Liver (tissue), 3 donors: ENCODE data around the gene OR8D1.

Experiments used
- EGR1 ChIP-seq, 2 donors: IDR thresholded peaks; 2 replicates each; pipeline ENCODE4 v1.6.1; 2016 to 2018; ENCODE audit warnings: antibody characterized with exemption in 2 of 2, low read depth in 2 of 2
- GABPA ChIP-seq, 2 donors: IDR thresholded peaks in 1 of 2; conservative IDR thresholded peaks in 1 of 2; 2 replicates each; pipeline ENCODE4 v1.6.1; 2016; ENCODE audit warnings: antibody characterized with exemption in 2 of 2, mild to moderate bottlenecking in 1 of 2, moderate library complexity in 1 of 2
- HNF4G ChIP-seq: IDR thresholded peaks from 2 replicates; pipeline ENCODE4 v1.6.1; 2016; ENCODE audit warnings: antibody characterized with exemption
- JUND ChIP-seq, 2 donors: IDR thresholded peaks; 2 replicates each; pipeline ENCODE4 v1.6.1; 2016; ENCODE audit warnings: antibody characterized with exemption in 2 of 2
- RXRA ChIP-seq, 2 donors: IDR thresholded peaks; 2 replicates each; pipeline ENCODE4 v1.6.1; 2017 to 2018; ENCODE audit warnings: antibody characterized with exemption in 2 of 2, mild to moderate bottlenecking in 1 of 2
- SP1 ChIP-seq: IDR thresholded peaks from 2 replicates; pipeline ENCODE4 v1.6.1; 2018; ENCODE audit warnings: antibody characterized with exemption, mild to moderate bottlenecking
- TAF1 ChIP-seq: conservative IDR thresholded peaks from 2 replicates; pipeline ENCODE4 v1.6.1; 2016; ENCODE audit warnings: antibody characterized with exemption, mild to moderate bottlenecking
- YY1 ChIP-seq: IDR thresholded peaks from 2 replicates; pipeline ENCODE4 v1.6.1; 2016; ENCODE audit warnings: antibody characterized with exemption, mild to moderate bottlenecking
- TF ChIP-seq, protein P1 (sequence below): IDR thresholded peaks from 2 replicates; pipeline ENCODE4 v1.6.1; 2016; ENCODE audit warnings: antibody characterized with exemption
- TF ChIP-seq, protein P2 (sequence below): IDR thresholded peaks from 2 replicates; pipeline ENCODE4 v1.6.1; 2016; ENCODE audit warnings: antibody characterized with exemption
- TF ChIP-seq, protein P3 (sequence below): fragments of 150-350 bp; IDR thresholded peaks from 2 replicates; pipeline ENCODE4 v1.5.1; 2017; ENCODE audit warnings: improper control_type of control experiment, low read depth, low read length; ENCODE audit not compliant: missing input control
- donor health status: healthy.
- donor health status: healthy.

DNA sequence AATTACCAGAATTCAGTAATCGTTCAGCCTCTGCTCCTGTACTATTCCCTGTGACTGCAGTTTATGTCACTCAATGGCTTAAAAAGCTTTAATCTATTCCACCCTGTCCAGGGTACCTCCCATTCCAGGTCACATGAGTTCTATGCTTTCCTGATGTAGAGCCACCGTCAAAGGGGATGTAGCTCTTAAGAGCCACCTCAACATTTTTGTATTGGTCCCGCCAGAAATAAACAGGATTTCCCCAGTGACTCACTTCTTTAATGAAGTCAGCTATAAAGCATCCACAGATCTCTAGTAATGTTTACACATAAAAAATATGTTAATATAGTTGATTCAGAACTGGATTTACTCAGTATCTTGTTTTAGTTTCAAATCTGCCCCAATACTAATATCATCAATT is 1.3 kb upstream of the OR8D1 start:
- TF ChIP-seq, protein P1, sequence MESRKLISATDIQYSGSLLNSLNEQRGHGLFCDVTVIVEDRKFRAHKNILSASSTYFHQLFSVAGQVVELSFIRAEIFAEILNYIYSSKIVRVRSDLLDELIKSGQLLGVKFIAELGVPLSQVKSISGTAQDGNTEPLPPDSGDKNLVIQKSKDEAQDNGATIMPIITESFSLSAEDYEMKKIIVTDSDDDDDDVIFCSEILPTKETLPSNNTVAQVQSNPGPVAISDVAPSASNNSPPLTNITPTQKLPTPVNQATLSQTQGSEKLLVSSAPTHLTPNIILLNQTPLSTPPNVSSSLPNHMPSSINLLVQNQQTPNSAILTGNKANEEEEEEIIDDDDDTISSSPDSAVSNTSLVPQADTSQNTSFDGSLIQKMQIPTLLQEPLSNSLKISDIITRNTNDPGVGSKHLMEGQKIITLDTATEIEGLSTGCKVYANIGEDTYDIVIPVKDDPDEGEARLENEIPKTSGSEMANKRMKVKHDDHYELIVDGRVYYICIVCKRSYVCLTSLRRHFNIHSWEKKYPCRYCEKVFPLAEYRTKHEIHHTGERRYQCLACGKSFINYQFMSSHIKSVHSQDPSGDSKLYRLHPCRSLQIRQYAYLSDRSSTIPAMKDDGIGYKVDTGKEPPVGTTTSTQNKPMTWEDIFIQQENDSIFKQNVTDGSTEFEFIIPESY: no peak
- no peak for TF ChIP-seq EGR1 (IDR thresholded peaks at IDR 0.05; ENCODE audit: low read depth in 2 of 2)
- TF ChIP-seq SP1: no peak
- no peak for TF ChIP-seq HNF4G
- TF ChIP-seq TAF1: no peak
- TF ChIP-seq, protein P2, sequence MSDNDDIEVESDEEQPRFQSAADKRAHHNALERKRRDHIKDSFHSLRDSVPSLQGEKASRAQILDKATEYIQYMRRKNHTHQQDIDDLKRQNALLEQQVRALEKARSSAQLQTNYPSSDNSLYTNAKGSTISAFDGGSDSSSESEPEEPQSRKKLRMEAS: no peak
- TF ChIP-seq, protein P3, sequence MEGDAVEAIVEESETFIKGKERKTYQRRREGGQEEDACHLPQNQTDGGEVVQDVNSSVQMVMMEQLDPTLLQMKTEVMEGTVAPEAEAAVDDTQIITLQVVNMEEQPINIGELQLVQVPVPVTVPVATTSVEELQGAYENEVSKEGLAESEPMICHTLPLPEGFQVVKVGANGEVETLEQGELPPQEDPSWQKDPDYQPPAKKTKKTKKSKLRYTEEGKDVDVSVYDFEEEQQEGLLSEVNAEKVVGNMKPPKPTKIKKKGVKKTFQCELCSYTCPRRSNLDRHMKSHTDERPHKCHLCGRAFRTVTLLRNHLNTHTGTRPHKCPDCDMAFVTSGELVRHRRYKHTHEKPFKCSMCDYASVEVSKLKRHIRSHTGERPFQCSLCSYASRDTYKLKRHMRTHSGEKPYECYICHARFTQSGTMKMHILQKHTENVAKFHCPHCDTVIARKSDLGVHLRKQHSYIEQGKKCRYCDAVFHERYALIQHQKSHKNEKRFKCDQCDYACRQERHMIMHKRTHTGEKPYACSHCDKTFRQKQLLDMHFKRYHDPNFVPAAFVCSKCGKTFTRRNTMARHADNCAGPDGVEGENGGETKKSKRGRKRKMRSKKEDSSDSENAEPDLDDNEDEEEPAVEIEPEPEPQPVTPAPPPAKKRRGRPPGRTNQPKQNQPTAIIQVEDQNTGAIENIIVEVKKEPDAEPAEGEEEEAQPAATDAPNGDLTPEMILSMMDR: no peak
- TF ChIP-seq YY1: no peak
- TF ChIP-seq JUND (IDR thresholded peaks at IDR 0.05): no peak
- TF ChIP-seq GABPA (IDR thresholded peaks at IDR 0.05 in 1 of 2, conservative IDR thresholded peaks at IDR 0.05 in 1 of 2): no peak
- TF ChIP-seq RXRA (IDR thresholded peaks at IDR 0.05): no peak
